ENCODE results near the gene UNC13C.

- TF ChIP-seq CTCF (IDR thresholded peaks at IDR 0.05) (no peak), POLR2A (IDR thresholded peaks at IDR 0.05) (no peak)
Measured at GRCh38 chr15:54014067-54014655, 35.9 kb downstream of the UNC13C start.
